Mucosa of descending colon (tissue), 3 donors: ENCODE results near the gene ONECUT2. TPM values are rescaled to one million over a fixed set of nuclear protein-coding genes. Genes with fewer than 3 reads are reported as not detected.

Experiments
- ATAC-seq: fragments of 200-7000 bp; cut with Tn5 transposase; one replicate; pipeline ENCODE4 v1.9.1; 2020; ENCODE audit warnings: mild to moderate bottlenecking, moderate library complexity
- DNase-seq, 3 donors: peaks; one replicate each; pipeline ENCODE4 v3.0.0-alpha.2; 2020
- H3K36me3 ChIP-seq: fragments of 200-600 bp; one replicate; pipeline ENCODE4 v1.8.0; 2021; ENCODE audit warnings: low read depth, mild to moderate bottlenecking
- H3K4me1 ChIP-seq: fragments of 200-600 bp; one replicate; pipeline ENCODE4 v1.8.0; 2021; ENCODE audit warnings: low read depth, mild to moderate bottlenecking
- H3K4me3 ChIP-seq: fragments of 200-600 bp; one replicate; pipeline ENCODE4 v1.8.0; 2021; ENCODE audit warnings: mild to moderate bottlenecking
- H3K9me3 ChIP-seq: fragments of 200-600 bp; one replicate; pipeline ENCODE4 v1.8.0; 2021; ENCODE audit warnings: mild to moderate bottlenecking
- intact Hi-C, 2 donors: fragments of 100-400 bp; cut with DNase I in 1 of 2; cut with micrococcal nuclease in 1 of 2; formaldehyde crosslinking; loops; one replicate each; pipeline versions ENCODE4 v1.11.0 to v1.11.1; 2022; cut with DNase I, micrococcal nuclease
- total RNA-seq, 3 donors: library from RNA; stranded (reverse); fragmentation: NEBNext Ultra II Directional in 2 of 3; extraction: Animal tissue kit (Norgen Biotek cat#: 25700) in 2 of 3; gene quantifications; one replicate each; pipeline versions ENCODE4 v1.2.1 to v1.2.4, GENCODE V29; 2021 to 2023
- TF ChIP-seq, protein P1 (sequence below): fragments of 200-600 bp; IDR thresholded peaks from one replicate; pipeline ENCODE4 v1.8.0; 2022; ENCODE audit warnings: antibody characterized with exemption, mild to moderate bottlenecking
- donor health status: DM: no; HTN: no; CAD: no; lungs with moderate emphysema.
- donor health status: DM: no; HTN: no; CAD: no.
- donor health status: DM: no; HTN: yes; CAD: no.

The ONECUT2 gene
- total RNA-seq, 3 donors from 2014 or later = 0.06 to 0.87 (median 0.14) TPM

DNA sequence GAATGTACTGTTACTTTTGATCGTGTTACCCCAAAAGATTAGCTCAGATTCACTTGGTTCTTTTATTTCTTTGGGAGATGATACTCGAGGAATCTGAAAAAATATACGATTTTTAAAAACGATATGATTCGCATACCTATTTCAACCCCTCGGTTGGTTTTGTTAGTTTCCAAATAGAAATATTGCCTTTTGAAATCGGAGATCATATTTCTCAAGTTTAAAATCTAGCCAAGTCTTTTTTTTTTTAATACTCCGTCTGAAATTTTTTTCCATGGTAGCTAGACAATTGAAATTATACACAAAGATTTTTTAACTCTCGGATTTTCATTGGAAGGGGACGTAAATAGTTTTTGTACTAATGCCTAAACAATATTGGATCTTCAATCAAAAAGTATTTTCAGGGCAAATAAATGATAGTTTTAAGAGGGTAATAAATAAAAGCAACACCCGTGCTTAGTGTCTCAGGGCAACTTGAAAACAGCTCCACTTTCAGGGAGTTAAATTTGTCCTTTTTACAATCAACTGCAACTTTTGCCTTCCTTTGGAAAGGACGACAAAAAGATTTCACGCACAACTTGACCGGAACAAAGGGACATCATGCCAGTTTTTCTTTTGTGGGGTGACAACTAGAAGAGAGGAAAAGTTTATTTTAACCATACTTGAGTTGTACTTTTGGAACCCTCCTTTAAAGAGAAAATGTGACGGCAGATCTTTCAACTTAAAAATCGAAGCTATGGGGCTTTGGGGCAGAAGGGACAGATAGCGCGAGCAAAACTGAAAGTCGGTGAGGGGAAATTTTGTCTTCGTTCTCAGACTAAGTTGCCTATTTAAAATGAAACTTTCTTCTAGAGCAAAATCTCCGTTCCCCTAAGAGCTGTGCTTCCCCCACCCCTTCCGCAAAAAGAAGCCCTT lies 5.8 kb upstream of the ONECUT2 start:
- H3K4me3 ChIP-seq = no peak overlapping the region
- intact Hi-C loops = no loop called here

DNA sequence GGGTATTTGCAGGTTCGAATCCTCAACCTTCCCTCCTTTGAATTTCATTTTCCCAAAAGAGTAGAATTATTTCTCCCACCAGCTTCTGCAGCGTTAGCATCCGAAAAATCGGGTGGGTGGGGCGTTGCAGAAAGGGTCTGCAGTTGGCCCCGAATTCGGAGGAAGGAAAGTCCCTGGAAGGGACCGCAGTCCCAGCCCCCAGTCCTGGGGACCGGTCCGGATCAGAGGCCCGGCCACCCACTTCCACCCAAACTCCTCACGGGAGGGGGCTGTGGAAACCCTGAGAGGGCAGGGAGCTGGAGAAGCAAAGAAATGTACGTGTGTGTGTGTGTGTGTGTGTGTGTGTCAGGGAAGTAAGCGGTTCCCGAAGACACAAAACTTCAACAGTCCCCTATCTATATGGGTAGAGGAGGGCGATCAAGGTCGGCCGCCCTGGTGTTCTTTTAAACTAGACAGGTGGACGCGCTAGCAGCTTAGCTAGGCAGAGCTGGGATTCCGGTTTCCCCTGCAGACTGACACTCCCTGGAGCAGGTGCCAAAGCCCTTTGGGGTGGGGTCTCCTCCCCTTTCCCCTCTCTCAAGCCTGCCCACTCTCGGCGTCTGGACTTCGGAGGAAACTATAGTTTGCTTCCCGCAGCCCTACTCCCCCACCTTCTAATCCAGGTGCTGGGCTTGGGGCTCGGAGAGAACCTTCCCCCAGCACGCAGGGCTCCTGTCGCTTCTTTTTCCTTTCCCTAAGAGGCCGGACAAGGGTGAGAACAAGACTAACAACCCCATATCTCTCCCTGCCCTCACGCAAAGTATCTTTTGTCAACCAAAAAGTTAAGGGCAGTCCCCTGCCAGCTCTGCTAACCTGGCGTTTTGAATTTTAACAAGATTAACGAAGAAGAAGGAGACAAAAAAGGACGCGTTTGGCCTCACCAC lies 4.8 kb upstream of the ONECUT2 start:
- no peak for ATAC-seq
- DNase-seq = no peak
- Histone ChIP-seq H3K36me3 (no peaks in the 10 kb centered on the region), H3K4me3 (no peak overlapping the region), H3K4me1 (peaks cover 4% of the 10 kb centered on the region), H3K9me3 (no peaks in the 10 kb centered on the region)
- intact Hi-C loops = no loop called here
- TF ChIP-seq, protein P1, sequence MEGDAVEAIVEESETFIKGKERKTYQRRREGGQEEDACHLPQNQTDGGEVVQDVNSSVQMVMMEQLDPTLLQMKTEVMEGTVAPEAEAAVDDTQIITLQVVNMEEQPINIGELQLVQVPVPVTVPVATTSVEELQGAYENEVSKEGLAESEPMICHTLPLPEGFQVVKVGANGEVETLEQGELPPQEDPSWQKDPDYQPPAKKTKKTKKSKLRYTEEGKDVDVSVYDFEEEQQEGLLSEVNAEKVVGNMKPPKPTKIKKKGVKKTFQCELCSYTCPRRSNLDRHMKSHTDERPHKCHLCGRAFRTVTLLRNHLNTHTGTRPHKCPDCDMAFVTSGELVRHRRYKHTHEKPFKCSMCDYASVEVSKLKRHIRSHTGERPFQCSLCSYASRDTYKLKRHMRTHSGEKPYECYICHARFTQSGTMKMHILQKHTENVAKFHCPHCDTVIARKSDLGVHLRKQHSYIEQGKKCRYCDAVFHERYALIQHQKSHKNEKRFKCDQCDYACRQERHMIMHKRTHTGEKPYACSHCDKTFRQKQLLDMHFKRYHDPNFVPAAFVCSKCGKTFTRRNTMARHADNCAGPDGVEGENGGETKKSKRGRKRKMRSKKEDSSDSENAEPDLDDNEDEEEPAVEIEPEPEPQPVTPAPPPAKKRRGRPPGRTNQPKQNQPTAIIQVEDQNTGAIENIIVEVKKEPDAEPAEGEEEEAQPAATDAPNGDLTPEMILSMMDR = no peak

More for the DNA sequence above, 5.8 kb upstream of the ONECUT2 start:
- ATAC-seq (no peak), DNase-seq (no peak)
- H3K9me3 ChIP-seq = no peaks in the 10 kb centered on the region
- TF ChIP-seq, protein P1 = no peak
- no peaks in the 10 kb centered on the region for H3K36me3 ChIP-seq
- H3K4me1 ChIP-seq = peaks cover under 1% of the 10 kb centered on the region

DNA sequence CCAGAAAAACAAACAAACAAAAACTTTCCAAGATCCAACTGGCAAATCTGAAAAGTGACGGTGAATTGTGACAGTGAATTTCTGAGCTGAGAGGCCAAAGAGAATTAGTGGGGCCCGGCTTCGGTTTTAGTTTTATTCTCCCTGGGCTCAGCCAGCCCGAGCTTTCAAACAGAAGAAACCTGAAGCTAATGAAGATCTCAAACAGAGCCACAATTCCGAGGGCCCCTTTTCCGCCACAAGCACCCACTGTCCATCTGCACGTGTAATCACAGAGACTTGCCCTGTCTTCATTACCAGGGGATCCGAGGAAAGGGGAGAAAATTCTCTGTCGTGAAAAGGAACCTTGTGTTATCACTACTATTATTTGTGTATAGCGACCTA lies 4.2 kb upstream of the ONECUT2 start:
- DNase-seq = no peak
- TF ChIP-seq, protein P1 = no peak
- intact Hi-C loops = no loop called here
- no peak overlapping the region for H3K4me3 ChIP-seq
- H3K9me3 ChIP-seq = no peaks in the 10 kb centered on the region
- ATAC-seq = no peak
- H3K4me1 ChIP-seq = peaks cover 4% of the 10 kb centered on the region
- no peaks in the 10 kb centered on the region for H3K36me3 ChIP-seq

DNA sequence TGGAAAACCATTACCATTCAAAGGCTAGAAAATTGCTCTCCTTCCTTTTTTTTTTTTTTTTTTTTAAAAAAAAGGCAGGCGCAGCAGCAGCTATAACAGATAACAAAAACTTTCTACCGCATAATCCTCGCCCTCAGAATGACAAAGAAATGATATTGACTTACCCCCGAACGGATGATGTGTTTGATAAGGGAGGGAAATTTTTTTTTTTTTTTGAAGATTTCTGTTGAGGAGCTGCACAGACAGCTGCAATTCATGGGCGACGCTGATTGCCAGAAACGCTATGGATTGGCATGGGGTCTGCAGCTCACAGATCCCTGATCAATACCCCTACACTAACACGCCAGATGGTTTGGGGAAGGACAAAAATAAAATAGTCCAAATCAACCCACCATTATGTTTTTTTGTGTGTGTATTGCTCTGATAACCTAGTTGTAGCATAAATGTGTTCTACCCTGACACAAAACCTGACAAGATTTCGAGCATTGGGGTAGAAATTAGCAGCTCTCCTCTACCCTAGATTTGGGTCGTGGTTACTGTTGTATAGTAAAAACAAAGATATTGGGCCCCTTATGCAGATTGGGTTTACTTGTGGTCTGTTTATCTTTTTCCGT lies 3.6 kb upstream of the ONECUT2 start:
- TF ChIP-seq, protein P1 = no peak
- intact Hi-C loops = no loop called here
- Histone ChIP-seq H3K4me3 (no peak overlapping the region), H3K36me3 (no peaks in the 10 kb centered on the region), H3K4me1 (peaks cover 4% of the 10 kb centered on the region), H3K9me3 (no peaks in the 10 kb centered on the region)
- ATAC-seq (no peak), DNase-seq (no peak)

DNA sequence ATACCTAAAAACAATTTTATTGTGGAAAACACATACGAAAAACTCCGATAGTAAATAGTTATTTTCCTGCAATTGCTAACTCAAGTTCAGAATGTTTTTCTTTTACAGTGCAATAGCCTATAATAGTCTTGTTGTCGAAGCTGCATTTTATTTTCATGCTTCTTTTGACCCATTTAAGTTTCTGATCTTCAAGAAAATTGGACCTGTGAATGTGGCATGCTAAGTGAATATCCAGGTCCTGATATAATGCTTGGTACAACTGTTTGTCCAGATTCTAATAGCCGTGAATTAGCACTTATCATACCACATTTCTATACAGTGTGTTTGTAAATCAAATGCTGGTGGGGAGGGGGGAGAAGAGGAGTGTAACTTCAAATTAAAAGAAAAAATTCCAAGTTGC lies 3.0 kb upstream of the ONECUT2 start:
- H3K36me3 ChIP-seq = no peaks in the 10 kb centered on the region
- TF ChIP-seq, protein P1 = no peak
- no peak overlapping the region for H3K4me3 ChIP-seq
- intact Hi-C loops = no loop called here
- peaks cover 5% of the 10 kb centered on the region for H3K4me1 ChIP-seq
- DNase-seq (no peak), ATAC-seq (no peak)
- H3K9me3 ChIP-seq = no peaks in the 10 kb centered on the region
